ENCODE data around the gene ARHGEF9.

GRCh38 chrX:63652086-63652765 is 132.8 kb downstream of the ARHGEF9 start:
- TF ChIP-seq CTCF (IDR thresholded peaks at IDR 0.05): no peak
- no peak for TF ChIP-seq POLR2A (IDR thresholded peaks at IDR 0.05)
